HK-2 (cell line): ENCODE results near the gene RABGAP1L.
"Not testable (repeated sequence)": the region's sequence is repeated elsewhere in the genome, so short reads cannot be mapped to it uniquely, and the experiment has no call there.

Experiments
- DNase-seq: peaks from one replicate; pipeline ENCODE4 v3.0.0-alpha.2; 2018; ENCODE audit not compliant: unreplicated experiment

RABGAP1L gene

DNA sequence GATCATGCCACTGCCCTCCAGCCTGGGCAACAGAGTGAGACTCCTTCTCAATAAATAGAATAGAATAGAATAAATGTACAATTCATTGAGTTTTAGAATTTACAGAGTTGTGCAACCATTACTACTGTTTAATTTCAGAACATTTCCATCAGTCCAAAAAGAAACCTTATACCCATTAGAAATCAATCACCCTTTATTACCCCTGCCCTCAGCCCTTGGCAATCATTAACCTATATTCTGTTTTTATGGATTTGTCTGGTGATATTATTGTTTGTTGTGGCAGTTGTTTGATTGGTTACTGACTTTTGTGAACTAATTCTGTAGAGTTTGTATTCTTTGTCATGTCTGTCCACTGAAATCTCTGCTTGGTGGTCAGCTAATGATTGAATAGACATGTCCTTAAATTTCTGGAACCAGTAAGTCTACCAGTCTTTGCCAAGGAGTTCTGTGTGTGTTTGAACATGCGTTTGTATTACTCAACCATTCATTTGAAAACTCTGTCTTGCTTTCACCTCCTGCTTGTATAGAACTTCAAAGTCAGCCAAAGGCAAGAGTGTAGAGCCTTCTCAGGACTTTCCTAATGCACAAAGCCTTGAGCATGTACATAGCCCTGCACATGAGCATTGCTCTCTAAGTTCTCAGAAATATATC is 497.2 kb downstream of the RABGAP1L start:
- no peak for DNase-seq

DNA sequence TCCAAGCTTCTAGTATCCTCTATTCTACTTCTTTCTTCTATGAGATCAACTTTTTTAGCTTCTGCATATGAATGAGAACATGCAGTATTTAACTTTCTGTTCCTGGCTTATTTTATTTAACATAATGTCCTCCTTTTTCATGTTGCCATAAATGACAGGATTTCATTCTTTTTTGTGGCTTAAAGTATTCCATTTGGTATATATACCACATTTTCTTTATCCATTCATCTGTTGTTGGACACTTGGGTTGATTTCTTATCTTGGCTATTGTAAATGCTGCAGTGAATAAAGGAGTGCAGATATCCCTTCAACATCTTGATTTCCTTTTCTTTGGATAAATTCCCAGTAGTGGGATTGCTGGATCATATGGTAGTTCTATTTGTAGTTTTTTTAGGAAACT is 498.1 kb downstream of the RABGAP1L start:
- DNase-seq = no peak

DNA sequence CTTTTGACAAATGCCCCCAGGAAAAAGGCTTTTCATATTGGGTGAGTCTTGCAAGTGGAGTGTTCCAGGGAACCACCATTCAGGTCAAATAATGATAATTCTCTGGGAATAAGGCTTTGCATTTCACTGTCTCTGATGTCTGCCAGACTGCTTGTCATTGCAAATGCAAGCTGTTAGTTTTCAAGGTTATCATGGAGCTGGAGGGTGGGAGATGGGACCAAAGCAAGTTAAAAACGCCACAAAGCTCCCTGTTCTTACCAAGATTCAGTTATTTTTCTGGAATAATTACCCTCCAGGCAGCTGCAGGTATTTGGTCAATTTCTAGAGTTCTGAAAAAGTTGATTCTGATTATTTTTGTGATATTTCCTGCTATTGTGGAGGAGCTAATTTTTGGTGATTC is 498.6 kb downstream of the RABGAP1L start:
- DNase-seq = no peak

DNA sequence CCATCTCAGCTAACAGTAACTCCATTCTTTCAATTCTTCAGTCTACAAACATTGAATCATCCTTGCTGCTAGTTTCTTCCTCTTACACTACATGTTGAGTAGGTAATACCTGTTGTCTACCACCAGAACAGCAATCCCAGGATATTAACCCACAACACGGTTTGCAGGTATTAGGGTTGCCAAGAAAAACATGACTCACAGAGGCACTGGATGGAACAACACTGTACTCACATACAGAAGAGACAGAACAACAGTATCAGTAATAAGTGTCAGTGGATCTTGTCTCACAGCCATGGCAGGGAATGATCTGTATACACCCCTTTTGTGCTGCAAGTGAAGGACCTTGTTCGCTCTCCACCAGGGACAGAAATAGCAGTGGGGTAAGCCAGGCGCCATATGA is 500.5 kb downstream of the RABGAP1L start:
- DNase-seq = no peak

DNA sequence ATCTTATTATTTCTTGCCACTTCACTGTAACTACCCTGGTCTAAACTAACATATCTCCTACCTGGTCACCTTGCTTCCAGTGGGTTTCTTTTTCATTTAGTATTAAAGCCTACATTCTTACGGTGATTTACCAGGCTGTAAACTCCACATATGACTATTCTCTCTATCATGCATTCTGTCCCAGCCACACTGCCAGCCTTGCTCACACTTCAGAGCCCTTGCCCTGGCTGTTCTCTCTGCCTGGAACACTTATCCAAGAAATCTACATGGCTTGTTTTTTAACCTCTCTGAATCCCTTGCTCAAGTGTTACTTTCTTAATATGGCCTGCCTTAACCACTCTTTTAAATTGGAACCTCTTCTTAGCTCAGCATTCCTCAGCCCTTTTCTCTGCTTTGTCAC is 501.2 kb downstream of the RABGAP1L start:
- no peak for DNase-seq

DNA sequence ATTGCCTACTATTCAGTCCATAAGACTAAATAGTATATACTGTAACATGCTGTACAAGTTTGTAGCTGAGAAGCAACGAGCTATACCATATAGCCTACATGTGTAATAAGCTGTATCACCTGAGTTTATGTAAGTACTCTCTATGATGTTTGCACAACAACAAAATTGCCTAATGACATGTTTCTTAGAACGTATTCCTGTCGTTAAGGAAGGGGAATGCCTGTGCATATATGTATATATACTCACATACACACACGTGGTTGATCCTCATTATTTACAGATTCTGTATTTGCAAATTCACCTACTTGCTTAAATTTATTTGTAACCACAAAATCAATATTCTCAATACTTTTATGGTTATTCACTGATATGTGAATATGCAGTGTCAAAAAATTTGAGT is 504.0 kb downstream of the RABGAP1L start:
- DNase-seq = no peak

DNA sequence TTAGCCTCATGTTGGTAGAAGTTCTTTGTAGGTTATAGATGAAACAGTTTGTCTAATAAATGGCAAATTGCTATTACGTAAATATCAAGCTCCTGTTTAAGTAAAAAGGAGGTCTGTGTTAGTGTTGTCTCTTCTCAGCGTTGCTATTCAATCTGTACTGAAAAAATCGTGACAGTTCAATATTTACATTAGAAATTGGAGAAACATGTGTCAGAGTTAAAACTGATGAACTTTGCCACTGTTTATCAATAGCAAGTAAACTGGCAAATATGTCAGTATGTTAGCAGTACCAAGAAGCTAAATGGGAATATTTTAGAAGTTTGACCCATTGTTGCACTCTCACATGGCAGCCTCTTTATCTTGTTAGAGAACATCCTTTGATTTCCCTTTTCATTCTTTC is 506.9 kb downstream of the RABGAP1L start:
- DNase-seq = no peak

DNA sequence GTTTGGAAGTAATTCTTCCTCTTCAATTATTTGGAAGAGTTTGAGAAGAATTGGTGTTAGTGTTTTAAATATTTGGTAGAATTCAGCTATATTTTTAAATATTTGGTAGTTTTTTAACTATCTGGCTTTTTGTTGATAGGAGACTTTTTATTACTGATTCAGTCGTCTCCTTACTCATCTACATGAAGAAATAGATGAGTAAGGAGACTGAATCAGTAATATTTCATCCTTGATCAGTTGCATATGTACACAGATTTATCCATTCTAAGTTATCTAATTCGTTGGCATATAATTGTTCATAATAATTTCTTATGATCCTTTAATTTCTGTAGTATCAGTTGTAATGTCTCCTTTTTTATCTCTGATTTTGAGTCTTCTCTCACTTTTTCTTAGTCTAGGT is 512.5 kb downstream of the RABGAP1L start:
- DNase-seq = no peak

DNA sequence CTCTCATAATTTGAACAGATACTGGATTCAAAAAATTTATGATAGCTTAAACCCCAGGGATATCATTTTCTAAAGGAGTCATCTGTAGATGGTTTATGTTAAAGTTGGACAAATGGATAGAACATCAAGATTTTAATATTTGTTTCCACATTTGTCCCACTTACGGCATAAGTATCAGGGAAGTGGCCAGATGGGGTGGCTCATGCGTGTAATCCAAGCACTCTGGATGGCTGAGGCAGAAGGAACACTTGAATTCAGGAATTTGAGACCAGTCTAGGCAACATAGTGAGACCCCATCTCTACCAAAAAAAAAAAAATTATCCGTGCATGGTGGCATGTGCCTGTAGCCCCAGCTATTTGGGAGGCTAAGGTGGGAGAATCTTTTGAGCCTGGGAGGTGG is 517.5 kb downstream of the RABGAP1L start:
- DNase-seq = no peak

DNA sequence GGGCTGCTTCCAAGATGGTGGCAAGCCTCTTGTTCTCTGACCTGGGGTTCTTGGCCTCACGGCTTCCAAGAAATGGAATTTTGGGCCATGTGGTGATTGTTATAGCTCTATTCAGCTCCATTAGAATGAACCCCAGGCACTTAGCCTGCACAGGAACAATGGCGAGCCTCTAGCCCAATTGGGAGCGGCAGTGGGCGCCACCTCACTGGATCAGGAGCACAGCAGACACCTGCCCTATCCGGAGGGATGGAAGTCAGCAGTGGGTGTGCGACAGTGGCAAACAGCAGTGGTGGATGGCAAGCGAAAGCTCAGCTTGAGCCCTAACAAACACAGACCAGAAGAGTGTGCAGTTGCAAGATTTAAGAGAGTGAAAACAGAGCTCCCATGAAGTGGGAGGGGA is 519.3 kb downstream of the RABGAP1L start:
- no peak for DNase-seq

DNA sequence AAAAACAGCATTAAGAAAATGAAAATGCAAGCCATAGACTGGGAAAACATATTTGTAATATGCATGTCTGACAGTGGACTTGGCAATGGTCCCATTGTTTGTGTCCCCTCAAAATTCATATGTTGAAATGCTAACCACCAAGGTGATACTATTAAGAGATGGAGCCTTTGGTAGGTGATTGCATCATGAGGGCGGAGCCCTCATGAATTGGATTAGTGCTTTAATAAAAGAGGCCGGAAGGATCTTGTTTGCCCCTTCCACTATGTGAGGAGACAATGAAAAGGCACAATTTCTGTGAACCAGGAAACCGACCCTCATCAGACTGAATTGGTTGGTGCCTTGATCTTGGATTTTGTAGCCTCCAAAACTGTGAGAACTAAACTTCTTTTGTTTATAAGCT is 520.8 kb downstream of the RABGAP1L start:
- DNase-seq = no peak

DNA sequence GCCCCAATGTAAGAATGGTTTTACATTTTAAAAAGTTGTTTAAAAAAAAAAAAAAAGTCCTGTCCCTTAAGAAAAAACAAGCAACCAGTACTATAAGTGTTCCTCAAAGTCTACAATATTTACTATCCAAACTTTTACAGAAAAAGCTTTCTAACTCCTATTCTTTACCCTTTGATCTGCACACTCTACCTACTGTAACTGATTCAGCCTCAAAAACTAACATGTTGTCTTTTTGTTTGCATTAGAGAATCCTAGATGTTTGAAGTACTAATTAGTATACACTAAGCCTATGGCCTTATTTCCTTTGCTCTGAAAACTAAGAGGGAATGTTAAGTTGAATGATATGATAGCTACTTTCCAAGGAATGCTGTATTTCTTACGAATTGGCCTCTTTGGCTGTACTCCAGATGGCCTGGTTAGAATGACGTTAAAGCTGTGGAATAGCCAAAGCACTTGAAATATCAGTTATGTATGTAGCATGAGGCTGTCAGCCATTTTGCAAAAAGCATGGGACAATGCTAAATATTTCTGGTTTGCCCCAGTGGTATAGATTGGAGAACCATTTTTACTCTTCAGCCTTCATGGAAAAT is 523.2 kb downstream of the RABGAP1L start:
- no peak for DNase-seq

DNA sequence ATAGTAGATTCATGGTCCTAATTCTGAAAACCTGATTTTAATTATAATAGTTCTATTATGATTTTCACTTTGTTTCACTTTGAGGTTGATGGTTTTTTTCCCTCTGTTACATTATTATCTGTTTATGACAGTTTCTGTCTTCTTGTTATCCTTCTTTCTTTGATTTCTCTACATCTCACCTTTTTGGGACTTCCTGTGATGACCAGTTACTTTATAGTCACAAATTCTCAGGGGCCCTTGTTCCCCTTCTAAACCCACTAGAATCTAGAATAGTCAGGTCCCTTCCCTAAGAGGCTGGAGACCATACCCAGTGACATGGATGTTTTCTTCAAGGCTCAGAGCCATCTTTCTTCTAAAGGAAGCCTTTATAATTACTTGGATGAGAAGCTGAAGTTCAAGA is 526.9 kb downstream of the RABGAP1L start:
- DNase-seq = no peak

DNA sequence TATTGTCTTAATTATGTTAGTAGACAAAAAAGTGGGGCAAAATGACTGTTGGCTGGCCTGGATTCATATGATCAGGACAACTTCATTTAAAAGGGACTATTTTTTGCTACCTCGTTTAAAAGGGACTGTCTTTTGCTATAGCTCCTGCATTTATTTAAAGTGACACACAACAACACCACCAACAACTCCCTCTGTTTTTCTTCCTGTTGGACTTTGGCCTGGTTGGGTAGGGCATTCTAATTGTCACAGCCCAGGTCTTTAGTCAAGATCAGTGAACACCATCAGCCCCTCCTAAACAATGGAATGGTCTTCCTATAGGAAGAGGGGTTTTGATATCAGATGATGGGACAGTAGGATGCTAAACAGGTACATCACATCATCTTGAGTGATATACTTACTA is 530.2 kb downstream of the RABGAP1L start:
- no peak for DNase-seq

DNA sequence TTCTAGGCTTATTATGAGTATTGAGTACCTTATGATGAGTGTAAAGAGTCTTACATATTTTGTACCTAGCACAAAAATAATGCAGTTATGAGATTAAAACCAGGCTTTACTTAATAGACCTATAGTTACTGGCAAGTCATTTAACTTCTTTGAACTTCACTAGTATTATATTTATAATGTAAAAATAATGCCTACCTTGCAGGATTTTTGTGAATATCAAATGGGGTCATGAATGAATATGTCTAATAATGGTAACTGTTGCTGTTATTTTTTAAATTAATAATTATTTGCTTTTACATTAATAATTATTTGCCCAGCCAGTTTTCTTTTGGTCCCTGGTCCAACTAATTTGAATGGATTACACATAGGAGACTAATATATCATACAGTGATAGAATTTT is 530.9 kb downstream of the RABGAP1L start:
- DNase-seq = no peak

DNA sequence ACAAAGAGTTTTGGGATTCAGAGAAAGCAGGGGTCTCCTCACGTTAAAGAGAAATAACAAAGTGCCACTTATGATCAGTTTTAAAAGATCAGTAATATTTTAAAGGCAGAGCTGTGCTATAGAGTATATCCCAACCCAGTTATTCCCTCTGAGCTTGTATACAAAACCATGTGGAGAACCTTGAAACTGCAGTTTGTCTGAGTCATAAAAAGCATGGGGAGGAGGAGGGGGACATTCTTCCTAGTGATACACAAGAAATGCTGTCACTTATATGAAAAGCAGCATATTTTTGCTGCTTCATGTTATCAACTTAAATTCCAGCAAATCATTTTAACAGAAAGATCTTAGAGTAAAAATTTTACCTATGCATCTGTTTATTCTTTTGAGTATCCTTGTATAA is 533.0 kb downstream of the RABGAP1L start:
- no peak for DNase-seq

DNA sequence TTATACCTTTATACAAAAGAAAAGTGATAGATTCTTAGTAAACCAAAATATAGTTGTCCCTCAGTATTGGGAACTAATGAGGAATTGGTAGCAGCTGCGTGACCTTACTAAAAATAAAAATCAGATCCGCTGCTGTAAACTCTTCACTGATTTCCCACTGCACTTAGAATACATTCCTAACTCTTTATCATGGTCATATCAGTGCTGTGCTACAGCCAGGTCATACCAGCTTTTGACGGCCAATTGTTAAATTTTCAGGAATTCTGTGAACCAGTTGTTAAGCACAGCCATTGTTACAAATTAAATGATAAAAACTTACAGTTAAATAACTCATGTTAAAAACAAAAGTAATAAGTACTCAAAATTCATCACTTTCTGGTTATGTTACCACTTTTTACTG is 533.8 kb downstream of the RABGAP1L start:
- no peak for DNase-seq

DNA sequence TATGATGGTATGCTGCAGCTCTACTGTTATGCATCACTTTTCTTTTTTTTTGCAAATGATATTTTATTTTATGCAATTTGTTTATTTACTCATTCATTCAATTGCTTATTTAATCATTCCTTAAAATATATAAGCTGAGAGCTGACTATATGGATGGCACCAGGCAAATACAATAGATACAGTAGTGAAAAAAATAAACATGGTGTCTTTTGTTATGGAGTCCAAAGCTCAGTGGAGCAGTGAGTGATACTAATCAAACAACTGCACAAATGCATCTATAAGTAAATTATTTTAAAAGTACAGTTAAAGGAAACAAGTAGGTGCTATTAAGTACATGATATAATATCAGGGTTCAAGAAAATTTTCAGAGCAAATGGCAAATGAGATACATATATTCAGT is 534.2 kb downstream of the RABGAP1L start:
- DNase-seq = not testable (repeated sequence)

DNA sequence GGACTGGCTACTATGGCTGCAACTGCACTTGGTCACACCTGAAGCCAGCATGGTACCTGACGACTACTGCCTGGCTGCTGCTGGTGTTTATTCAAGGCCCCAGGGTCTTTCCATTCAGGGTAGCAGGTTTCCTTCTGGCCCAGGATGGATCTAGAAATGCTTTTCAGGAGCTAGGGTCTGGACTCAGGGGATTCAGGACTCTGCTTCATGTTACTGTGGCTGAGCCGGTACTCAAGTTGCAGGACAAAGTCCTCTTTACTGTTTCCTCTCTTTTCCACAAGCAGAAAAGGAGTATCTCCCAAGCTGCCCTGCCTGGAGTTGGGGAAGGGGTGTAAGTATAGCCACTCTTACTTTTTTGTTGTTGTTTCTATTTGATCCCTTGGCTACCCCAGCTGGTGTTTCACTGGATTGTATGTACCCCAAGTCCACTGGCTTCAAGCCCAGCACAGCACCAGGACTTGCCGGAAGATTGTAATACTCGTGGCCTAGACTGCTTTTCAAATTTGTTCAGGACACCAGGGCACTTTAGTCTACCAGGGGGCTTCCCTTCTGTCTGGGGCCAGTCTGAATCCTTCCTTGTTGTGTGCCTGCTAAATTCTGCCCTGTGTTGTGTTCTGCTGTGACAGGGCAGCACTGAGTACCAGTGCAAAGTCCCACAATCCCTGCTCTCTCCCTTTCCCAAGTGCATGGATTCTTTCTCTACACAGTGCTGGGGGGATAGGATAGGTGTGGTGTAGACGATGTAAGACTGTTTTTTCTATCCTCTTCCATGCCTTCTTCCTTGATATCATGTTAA is 536.9 kb downstream of the RABGAP1L start:
- DNase-seq = no peak

DNA sequence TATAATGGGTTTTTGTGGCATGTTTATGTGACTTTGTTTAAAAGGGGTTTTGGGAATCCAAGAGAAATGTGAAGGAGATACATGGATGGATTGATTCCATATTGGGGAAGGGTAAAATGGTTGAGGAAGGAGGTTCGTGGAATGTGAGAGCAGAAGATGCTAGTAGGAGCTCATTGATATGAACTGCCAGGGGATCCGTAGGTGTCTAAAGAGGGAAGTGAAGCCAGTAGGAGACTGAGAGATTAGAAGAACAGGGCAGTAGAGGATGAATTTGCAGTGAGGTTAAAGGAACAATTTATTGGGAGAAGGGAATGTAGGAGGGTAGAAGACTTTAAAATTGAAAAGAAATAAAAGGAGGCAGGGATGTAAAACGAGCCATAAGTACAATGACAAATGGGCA is 541.0 kb downstream of the RABGAP1L start:
- DNase-seq = no peak

DNA sequence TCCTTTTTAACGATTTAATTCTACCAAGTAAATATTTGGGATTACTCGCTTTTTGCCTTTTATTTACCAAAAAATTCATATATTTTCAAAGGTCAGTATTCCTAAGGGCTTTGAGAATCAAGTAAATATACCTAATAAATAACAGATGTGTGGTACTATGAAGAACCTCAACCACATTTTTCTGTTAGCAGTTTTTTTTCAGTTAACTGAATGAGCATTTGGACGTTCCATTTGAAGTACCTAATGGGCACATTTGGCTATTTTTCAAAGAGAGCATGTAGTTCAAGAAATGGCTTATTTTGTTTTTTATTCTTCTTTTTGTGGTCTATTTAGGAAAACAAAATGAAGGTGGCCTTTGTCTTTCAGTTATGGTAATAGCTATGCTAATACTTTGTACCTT is 541.5 kb downstream of the RABGAP1L start:
- DNase-seq = no peak

DNA sequence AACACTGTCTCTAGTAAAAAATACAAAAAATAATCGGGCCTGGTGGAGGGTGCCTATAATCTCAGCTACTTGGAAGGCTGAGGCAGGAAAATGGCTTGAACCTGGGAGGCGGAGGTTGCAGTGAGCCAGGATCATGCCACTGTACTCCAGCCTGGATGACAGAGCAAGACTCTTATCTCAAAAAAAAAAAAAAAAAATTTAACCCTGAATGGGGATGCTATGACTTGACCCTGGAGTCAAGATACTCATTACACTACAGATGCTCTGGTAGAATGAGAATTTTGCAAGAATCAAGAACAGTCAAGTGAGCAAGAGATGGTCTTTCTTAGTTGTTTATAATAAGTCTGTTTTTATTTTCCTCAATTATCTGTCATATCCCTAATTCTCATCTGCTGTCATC is 542.2 kb downstream of the RABGAP1L start:
- DNase-seq = no peak

DNA sequence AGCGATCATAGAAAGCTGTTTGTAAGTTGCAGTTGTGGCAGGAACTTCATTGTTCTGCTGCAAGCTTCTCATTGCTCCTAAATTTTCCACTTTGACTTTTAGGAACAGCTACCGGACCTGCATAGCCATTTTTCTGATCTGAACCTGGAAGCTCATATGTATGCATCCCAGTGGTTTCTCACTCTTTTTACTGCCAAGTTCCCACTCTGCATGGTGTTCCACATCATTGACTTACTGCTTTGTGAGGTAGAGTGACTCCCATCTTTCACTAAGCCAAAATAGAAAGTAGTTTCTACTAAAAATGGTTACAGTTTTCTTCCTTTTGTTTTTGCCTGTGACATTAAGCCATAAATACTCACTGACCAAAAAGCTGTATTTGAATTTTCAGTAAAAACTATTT is 542.7 kb downstream of the RABGAP1L start:
- no peak for DNase-seq
